ENCODE results near the gene COG3.

The COG3 gene

GRCh38 chr13:45540864-45541263, 76.1 kb downstream of the COG3 start:
- no peaks in the 10 kb centered on the region for H3K9me3 Mint-ChIP-seq
- no peaks in the 10 kb centered on the region for H3K4me1 Mint-ChIP-seq (ENCODE audit: low read depth)
- no peak overlapping the region for H3K4me3 Mint-ChIP-seq
- no peak overlapping the region for H3K27ac Mint-ChIP-seq
- no peaks in the 10 kb centered on the region for H3K27me3 Mint-ChIP-seq
- peaks cover 3% of the 10 kb centered on the region for H3K36me3 Mint-ChIP-seq (ENCODE audit: low read depth)

- Mint-ChIP-seq H3K9me3 (no peaks in the 10 kb centered on the region), H3K4me3 (no peak overlapping the region), H3K27ac (no peak overlapping the region), H3K4me1 (ENCODE audit: low read depth) (no peaks in the 10 kb centered on the region), H3K27me3 (no peaks in the 10 kb centered on the region), H3K36me3 (ENCODE audit: low read depth) (no peaks in the 10 kb centered on the region)
Observed at GRCh38 chr13:45541806-45542205, 77.1 kb downstream of the COG3 start.

- no peaks in the 10 kb centered on the region for H3K27me3 Mint-ChIP-seq
- no peak overlapping the region for H3K27ac Mint-ChIP-seq
- H3K4me1 Mint-ChIP-seq (ENCODE audit: low read depth), result no peaks in the 10 kb centered on the region
- H3K4me3 Mint-ChIP-seq, result no peak overlapping the region
- no peaks in the 10 kb centered on the region for H3K9me3 Mint-ChIP-seq
- H3K36me3 Mint-ChIP-seq (ENCODE audit: low read depth), result no peaks in the 10 kb centered on the region
Observed at GRCh38 chr13:45542391-45542790, 77.7 kb downstream of the COG3 start.

GRCh38 chr13:45542878-45543277, 78.1 kb downstream of the COG3 start:
- Mint-ChIP-seq H3K36me3 (ENCODE audit: low read depth) (no peaks in the 10 kb centered on the region), H3K27me3 (no peaks in the 10 kb centered on the region), H3K4me1 (ENCODE audit: low read depth) (no peaks in the 10 kb centered on the region), H3K27ac (no peak overlapping the region), H3K9me3 (no peaks in the 10 kb centered on the region), H3K4me3 (no peak overlapping the region)

GRCh38 chr13:45544520-45544919, 79.8 kb downstream of the COG3 start:
- Mint-ChIP-seq H3K27me3 (no peaks in the 10 kb centered on the region), H3K4me3 (no peak overlapping the region), H3K36me3 (ENCODE audit: low read depth) (no peaks in the 10 kb centered on the region), H3K9me3 (no peaks in the 10 kb centered on the region), H3K4me1 (ENCODE audit: low read depth) (no peaks in the 10 kb centered on the region), H3K27ac (no peak overlapping the region)

GRCh38 chr13:45545686-45546409, 81.1 kb downstream of the COG3 start:
- Mint-ChIP-seq H3K9me3 (no peaks in the 10 kb centered on the region), H3K4me1 (ENCODE audit: low read depth) (no peaks in the 10 kb centered on the region), H3K36me3 (ENCODE audit: low read depth) (no peaks in the 10 kb centered on the region), H3K4me3 (no peak overlapping the region), H3K27ac (no peak overlapping the region), H3K27me3 (no peaks in the 10 kb centered on the region)

GRCh38 chr13:45546410-45546765, 81.6 kb downstream of the COG3 start:
- H3K36me3 Mint-ChIP-seq (ENCODE audit: low read depth), result no peaks in the 10 kb centered on the region
- no peak overlapping the region for H3K27ac Mint-ChIP-seq
- H3K27me3 Mint-ChIP-seq, result no peaks in the 10 kb centered on the region
- no peaks in the 10 kb centered on the region for H3K4me1 Mint-ChIP-seq (ENCODE audit: low read depth)
- H3K4me3 Mint-ChIP-seq, result no peak overlapping the region
- H3K9me3 Mint-ChIP-seq, result no peaks in the 10 kb centered on the region

GRCh38 chr13:45548281-45548680, 83.5 kb downstream of the COG3 start:
- H3K27ac Mint-ChIP-seq, result no peak overlapping the region
- H3K36me3 Mint-ChIP-seq (ENCODE audit: low read depth), result no peaks in the 10 kb centered on the region
- H3K4me3 Mint-ChIP-seq, result no peak overlapping the region
- no peaks in the 10 kb centered on the region for H3K4me1 Mint-ChIP-seq (ENCODE audit: low read depth)
- no peaks in the 10 kb centered on the region for H3K27me3 Mint-ChIP-seq
- H3K9me3 Mint-ChIP-seq, result no peaks in the 10 kb centered on the region

- H3K36me3 Mint-ChIP-seq (ENCODE audit: low read depth), result no peaks in the 10 kb centered on the region
- peaks cover 4% of the 10 kb centered on the region for H3K9me3 Mint-ChIP-seq
- H3K4me1 Mint-ChIP-seq (ENCODE audit: low read depth), result no peaks in the 10 kb centered on the region
- H3K4me3 Mint-ChIP-seq, result no peak overlapping the region
- H3K27me3 Mint-ChIP-seq, result peaks cover 8% of the 10 kb centered on the region
- H3K27ac Mint-ChIP-seq, result no peak overlapping the region
Observed at GRCh38 chr13:45554604-45555109, 89.9 kb downstream of the COG3 start.

GRCh38 chr13:45564133-45564776, 99.5 kb downstream of the COG3 start:
- peaks cover 4% of the 10 kb centered on the region for H3K4me1 Mint-ChIP-seq (ENCODE audit: low read depth)
- no peak overlapping the region for H3K4me3 Mint-ChIP-seq
- no peak overlapping the region for H3K27ac Mint-ChIP-seq
- H3K27me3 Mint-ChIP-seq, result peaks cover 6% of the 10 kb centered on the region
- no peaks in the 10 kb centered on the region for H3K36me3 Mint-ChIP-seq (ENCODE audit: low read depth)
- peaks cover 10% of the 10 kb centered on the region for H3K9me3 Mint-ChIP-seq

- Mint-ChIP-seq H3K27ac (no peak overlapping the region), H3K4me1 (ENCODE audit: low read depth) (no peaks in the 10 kb centered on the region), H3K27me3 (peaks cover 4% of the 10 kb centered on the region), H3K4me3 (no peak overlapping the region), H3K9me3 (peaks cover 8% of the 10 kb centered on the region), H3K36me3 (ENCODE audit: low read depth) (no peaks in the 10 kb centered on the region)
Observed at GRCh38 chr13:45565331-45565730, 100.6 kb downstream of the COG3 start.

- Mint-ChIP-seq H3K36me3 (ENCODE audit: low read depth) (no peaks in the 10 kb centered on the region), H3K27me3 (peaks cover 11% of the 10 kb centered on the region), H3K9me3 (no peaks in the 10 kb centered on the region), H3K27ac (no peak overlapping the region), H3K4me3 (no peak overlapping the region), H3K4me1 (ENCODE audit: low read depth) (no peaks in the 10 kb centered on the region)
Observed at GRCh38 chr13:45575146-45575829, 110.5 kb downstream of the COG3 start.

- Mint-ChIP-seq H3K4me1 (ENCODE audit: low read depth) (no peaks in the 10 kb centered on the region), H3K27ac (no peak overlapping the region), H3K9me3 (no peaks in the 10 kb centered on the region), H3K27me3 (peaks cover 11% of the 10 kb centered on the region), H3K36me3 (ENCODE audit: low read depth) (no peaks in the 10 kb centered on the region), H3K4me3 (no peak overlapping the region)
Observed at GRCh38 chr13:45575830-45576180, 111.1 kb downstream of the COG3 start.

- no peaks in the 10 kb centered on the region for H3K9me3 Mint-ChIP-seq
- peaks cover 11% of the 10 kb centered on the region for H3K27me3 Mint-ChIP-seq
- no peak overlapping the region for H3K4me3 Mint-ChIP-seq
- no peaks in the 10 kb centered on the region for H3K36me3 Mint-ChIP-seq (ENCODE audit: low read depth)
- no peak overlapping the region for H3K27ac Mint-ChIP-seq
- H3K4me1 Mint-ChIP-seq (ENCODE audit: low read depth), result no peaks in the 10 kb centered on the region
Observed at GRCh38 chr13:45576466-45576865, 111.7 kb downstream of the COG3 start.

- H3K27ac Mint-ChIP-seq, result no peak overlapping the region
Observed at GRCh38 chr13:45582408-45583076, 117.8 kb downstream of the COG3 start.

More at GRCh38 chr13:45582408-45583076, 117.8 kb downstream of the COG3 start:
- no peak overlapping the region for H3K4me3 Mint-ChIP-seq
- H3K9me3 Mint-ChIP-seq, result no peaks in the 10 kb centered on the region
- no peaks in the 10 kb centered on the region for H3K4me1 Mint-ChIP-seq (ENCODE audit: low read depth)
- no peaks in the 10 kb centered on the region for H3K36me3 Mint-ChIP-seq (ENCODE audit: low read depth)
- peaks cover 7% of the 10 kb centered on the region for H3K27me3 Mint-ChIP-seq

All from stimulated activated naive CD8-positive, alpha-beta T cell treated with anti-CD3 and anti-CD28 coated beads, Interleukin-15, Interleukin-2, amounts not matched to agents 100 ng/mL and 50 ng/mL, for 24 hours (primary cell).